NCI-H2107 treated with DMSO at 0.1 percent for 48 hours (cell line): ENCODE data around the gene C1QL1.

ENCODE experiments used
- DNase-seq: peaks from one replicate; lab custom pipeline; 2025; ENCODE audit not compliant: unreplicated experiment; lab: John Stamatoyannopoulos, UW

The C1QL1 gene

DNA sequence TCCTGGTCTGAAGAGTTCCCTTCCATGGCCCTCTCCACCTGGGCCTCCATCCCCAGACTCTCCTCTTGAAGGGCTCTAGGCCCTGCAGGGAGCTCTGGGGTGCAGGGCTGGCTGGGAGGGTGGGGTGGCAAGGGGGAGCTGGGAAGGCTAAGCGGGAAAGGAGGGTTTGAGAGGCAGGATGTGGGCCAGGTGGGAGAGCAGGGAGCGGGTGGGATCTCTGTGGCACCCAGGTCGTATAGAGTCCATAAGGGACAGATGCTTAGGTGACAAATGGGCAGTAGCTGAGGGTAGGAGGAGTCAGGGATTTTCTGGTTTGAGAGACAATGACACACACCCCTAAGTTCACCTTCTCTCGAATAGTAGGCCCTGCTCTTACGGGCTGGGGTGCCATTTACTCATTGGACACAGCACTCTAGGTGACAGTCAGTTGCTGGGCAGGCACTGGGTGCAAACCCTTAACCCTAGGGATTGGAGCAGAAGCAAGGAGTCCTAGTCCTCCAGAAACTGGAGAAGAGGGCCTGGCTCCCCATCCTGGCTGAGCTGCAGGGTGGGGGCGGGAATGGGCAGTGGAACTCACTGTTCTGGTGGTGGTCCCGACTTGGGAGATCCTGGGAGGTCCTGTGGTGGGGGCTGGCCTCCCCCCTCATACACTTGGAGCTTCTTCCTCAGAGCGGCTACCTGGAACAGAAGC is 35.9 kb downstream of the C1QL1 start:
- no peak for DNase-seq

DNA sequence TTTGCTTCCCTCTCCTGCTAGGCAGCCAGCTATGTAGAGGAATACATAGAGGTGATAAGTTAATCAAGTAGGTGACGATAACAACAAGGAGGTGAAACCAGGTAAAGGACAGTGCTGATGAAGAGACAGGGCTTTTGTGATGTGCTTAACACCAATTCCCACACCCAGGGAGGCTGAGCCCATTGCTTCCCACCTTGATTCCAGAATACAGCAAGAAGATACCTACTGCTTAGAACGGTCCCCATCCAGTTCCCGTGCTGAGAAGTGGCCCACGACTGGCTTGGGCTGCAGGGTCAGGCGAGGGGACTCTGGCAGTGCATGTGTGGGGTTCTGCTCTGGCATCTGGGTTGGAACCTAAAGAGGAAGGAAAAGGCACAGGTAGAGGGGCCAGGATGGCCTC is 36.7 kb downstream of the C1QL1 start:
- DNase-seq = no peak

DNA sequence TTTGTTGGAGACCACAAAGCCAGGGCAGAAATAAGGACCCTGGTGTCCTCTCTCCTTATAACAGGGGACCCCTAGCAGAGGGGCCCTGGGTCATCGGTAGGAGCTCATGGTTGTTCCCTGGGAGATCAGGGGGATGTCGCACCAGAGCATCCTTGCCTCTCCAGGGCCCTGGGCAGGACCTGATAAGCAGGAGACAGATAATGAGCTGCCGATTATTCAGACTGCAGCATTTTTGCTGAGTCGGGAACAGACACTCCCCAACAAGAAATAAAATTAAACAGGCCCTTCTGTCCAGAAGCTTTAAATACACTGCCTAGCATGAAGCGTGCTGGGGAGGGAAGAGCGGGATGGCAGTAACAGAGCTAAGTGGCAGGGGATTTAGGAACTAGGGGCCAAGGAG is 37.4 kb downstream of the C1QL1 start:
- no peak for DNase-seq

DNA sequence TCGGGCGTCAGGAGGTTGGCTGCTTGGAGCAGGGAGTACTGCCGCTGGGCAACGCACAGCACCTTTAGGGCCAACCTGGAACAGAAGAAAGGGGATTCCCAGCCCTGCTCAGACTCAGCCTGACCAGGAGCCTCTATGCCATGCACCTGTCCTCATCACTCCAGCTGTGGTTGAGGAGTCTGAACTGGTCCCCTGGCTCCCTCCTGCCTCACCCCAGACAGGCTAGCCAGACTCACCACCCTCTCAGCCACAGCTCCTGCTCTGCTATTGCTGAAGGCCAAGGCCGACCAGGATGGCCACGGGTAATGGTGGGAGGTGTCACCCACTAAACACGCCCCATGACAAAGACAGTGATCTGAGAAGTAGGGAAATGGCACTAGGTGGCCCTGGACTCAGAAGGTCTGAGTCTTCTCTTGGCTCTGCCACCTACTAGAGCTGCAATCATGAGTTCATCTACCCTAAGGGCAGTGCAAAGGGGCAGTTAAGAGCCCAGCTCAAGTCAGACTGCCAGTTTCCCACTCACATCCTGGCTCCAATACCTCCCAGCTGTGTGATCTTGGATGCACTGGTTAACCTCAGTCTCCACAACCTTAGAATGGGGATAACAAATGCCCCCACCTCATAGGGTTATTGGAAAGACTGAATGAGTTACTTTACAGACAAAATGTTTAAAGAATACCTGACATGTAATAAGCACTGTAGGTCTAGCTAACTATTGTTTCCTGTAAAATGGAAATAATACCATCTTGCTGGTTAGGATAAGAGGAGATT is 39.0 kb downstream of the C1QL1 start:
- no peak for DNase-seq

DNA sequence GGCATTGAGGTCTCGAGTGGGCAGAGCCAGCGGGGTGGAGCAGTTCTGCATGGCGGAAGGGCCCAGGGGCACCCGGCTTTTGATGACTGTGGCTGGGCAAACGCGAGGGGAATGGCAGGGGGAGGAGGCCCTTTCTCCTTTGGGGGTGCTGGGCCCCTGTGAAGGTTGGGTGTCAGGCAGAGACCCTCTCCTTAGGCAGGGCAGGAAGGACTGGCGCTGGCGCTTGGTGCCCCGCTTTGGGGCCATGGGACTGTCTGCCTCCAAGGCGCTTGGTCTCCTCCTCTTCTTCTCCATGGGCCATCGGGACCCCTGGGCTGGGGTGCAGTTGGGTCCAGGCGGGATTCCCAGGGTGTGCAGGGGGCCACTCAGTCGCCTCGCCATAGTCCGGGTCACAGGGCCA is 40.0 kb downstream of the C1QL1 start:
- no peak for DNase-seq

DNA sequence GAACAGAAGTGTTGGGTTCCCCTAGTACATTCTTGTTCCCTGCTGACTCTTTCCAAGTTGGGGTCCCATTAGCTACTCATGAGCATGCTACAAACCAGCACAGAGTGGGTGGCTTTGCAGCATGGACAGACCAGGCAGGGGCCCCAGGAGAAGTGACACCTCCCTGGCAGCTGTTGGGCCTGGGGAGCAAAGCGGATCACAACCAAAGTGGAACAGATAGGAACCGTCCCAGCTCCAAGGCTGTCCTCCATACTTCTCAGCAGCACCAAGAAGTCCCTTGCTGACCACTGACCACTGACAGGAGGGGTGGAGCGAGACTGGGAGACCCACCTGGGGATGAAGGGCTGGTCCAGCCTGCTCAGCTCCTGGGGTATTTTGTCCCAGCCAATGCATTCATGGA is 40.4 kb downstream of the C1QL1 start:
- no peak for DNase-seq

DNA sequence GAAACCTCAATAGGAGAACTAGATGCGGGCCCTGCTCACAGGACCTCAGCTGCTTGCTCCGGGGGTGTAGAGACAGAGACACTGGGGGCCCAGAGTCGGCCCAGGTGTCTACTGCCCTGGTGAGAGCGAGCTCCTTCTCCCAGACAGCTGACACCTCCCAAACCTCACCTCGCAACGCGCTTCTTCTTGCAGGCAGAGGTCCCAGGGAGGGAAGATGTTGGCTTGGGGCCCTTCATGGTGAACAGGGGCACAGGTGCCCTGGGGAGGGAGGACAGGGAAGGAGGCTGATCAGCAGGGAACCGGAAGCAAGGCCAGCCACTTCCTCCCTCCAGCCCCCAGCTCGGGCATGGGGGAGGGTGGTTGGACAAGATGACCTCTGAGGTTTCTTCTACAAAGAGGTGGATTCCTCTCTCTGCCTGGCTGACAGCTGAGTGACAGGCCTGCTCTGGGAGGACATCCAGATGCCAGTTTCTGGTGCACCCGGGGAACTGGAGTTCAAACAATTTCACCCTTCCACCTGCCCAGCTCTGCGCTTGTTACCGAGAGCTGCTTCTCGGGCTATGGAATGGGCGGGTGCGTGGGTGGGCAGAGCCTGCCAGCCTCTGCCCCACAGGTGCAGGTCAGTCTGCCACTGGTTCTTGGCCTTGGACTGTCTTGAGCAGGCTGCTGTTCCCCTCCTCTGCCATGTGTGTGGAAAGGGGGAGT is 41.1 kb downstream of the C1QL1 start:
- DNase-seq = no peak

DNA sequence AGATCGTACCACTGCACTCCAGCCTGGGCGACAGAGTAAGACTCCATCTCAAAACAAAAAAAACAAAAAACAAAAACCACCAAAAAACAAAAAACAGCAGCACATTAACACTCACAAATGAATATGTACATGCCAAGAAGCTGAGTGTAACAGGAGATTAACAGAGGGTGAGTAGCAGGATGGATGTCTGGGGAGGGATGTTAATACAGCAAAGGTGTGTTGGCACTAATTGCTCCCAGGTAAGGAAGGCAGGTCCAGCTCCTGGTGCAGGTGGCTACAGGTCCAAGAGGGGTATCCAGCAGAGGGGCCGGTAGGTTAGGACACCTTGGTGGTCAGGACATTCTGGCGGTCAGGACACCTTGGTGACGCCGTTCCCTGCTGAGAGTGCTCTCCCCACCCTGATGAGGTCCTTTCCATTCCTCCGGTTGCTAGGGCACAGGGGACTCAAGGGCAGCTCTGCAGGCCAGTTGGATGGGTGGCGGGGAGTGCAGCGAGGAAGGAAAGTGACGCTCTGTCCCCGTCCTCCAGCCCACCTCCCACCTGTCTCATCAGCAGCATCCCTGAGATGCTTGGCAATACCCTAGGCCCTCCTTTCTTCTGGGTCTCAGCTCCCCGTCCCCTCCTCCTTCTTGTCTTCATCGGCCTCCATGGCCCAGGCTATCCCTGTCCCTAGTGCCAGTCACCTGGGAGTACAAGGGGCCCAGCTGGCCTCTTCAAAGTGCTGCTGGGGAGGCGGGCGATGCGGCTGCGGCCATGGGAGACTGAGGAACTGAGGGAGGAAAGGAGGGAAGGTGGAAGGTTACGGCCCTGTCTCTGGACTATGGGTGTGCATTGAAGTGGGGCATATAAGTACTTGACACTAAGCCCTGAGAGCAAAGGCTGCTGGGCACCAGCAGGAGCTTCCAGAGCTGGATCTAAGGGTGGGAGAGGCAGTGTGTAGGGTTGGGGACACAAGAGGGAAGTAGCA is 42.1 kb downstream of the C1QL1 start:
- no peak for DNase-seq

DNA sequence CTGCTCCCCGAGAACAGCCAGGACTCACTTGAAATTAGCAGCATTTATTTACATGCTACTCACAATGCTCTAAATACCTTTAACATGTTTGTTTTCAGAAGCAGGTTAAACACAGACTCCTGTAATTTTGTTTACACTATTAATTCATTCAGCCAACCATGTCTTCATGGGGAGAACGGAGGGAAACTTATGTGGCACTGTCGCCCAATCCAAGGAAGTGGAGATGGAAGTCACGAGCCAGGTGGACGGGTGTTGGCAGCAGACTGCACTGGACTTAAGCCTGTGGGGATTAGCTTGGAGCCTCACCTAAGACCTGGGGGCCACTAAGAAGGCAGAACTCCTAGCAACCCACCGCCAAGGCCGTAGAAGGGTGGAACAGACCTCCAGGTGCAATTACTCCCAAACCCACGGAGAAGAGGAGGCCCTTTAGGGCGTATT is 44.0 kb downstream of the C1QL1 start:
- peak; percentile 47 for DNase-seq

DNA sequence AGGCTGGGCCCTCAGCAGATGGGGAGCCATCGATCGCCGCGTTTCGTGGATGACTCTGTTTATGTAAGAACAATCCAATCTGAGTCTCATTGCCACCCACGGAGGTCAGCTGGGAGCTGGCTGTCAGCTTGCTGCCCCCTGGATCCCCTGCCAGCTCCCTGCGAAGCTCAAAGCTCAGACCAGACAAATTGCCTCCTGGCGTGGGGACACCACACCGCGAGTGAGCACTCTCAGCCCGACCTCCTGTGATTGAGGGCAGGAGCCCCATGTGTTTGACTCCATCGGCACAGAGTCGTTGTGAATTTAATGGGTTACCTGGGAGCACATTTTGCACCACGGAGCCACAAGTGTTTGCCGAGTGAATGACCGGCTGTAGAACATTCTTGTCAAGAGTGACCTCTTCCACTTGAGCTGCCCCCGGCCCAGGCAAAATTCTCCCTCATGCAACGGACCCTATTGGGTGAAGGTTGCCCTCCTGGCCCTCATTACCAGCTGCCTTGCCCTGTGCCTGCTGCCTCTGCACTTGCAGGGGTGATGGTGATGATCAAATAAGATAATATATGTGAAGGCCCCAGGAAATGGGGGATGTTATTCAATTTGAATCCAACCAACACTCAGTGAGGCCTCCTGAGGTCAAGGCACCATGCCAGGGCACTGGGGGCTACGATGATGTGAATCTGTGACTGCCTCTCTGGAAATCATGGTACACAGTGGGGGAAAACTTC is 45.2 kb downstream of the C1QL1 start:
- DNase-seq = no peak

DNA sequence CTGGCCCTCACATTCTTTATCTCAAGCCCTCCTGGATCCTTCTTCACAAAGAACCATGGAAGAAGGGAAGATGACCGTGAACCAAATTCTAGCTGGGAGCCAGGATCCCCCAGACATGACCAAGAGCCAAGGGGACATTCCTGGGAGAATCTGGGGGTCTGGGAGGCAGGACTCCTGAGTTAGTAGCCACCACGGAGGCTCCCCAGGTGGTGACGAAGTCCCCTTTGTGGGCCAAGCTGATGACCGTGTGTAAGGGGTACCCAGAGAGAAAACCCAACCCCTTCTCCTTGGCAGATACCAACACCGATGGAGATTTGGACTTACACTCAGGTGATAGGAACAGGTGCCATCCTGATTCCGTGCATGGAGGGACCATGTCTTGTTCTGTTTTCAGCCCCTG is 46.0 kb downstream of the C1QL1 start:
- no peak for DNase-seq

DNA sequence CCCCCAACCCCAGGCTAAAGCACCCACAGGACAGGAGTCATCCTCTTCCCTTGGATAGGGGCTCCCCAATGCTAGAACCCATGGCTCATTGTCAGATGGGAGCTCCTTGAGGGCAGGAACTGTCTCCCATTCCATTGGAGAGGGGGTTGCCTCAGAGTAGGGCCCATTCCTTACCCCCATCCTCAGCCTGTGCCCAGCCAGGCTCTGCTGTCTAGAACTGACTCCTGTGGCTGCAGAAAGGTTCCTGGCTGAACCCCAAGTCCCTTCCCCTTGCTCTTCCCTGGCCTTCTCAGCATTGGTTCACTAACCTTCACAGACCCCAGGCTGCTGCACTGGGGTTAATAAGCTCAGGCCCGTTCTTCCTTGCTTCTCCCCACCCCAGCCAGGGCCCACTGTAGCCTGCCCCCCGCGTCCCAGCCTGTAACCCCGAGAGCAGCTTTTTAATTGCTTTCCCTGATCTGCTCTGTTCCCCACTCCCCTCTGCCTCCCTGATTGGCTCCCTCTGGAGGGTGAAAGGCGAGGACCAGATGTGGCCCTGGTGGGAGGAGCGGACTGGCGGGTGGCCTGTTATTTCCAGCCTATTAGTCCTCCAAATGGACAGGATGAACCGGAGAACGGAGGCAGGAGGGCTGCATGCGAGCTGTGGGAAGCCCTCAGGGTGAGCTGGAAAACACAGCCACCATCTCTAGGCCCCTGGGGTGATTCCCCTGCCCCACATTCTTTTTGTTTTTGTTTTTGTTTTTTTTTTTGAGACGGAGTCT is 46.8 kb downstream of the C1QL1 start:
- DNase-seq = no peak

DNA sequence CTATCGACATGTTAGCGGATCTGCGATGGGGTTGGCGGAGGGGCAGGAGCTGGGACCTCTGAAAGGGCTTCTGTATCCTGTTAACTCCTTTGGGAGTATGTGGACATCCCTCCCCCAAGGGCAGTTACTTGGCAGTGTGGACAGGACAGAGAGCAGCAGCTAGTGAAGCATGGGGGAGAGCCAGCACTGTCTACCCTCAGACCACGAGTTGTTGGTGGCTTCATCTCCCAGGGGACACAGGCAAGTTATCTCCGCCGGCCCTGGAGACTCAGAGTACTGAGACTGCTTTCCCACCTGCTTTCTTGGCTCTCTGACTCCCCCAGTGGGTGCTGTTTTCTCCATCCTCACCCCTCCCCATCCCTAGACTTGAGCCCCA is 47.5 kb downstream of the C1QL1 start:
- no peak for DNase-seq

DNA sequence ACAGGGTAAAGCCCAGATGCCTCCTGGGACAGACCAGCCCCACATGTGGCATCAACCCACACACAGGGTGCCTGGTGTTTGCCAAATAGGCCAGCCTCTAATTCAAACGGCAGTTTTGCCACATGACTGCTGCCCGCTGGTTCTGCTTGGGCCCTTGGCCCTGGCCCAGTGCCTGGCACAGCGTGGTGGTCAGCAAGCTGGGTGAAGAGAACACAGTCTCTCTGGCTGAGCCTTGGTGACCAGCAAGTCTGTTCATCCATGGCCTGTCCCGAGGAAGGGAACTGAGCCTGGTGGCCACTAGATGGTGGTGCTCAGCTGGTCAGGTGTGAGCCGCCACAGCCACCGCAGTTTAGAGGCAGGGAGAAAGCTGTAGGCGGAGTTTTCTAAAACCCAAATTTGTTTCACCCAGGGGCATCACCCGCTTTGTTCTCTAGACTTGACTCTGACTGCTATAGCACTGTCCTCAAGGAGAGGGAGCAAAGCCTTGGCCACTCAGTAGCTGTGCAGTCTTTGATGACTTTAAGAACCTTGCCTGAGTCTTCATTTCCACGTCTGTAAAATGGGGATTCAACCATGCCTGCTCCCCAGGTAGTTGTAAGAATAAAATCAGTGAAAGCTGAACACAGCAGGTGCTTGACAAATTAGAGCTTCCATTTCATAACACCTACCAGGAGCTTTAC is 48.1 kb downstream of the C1QL1 start:
- peak; percentile 7 for DNase-seq

DNA sequence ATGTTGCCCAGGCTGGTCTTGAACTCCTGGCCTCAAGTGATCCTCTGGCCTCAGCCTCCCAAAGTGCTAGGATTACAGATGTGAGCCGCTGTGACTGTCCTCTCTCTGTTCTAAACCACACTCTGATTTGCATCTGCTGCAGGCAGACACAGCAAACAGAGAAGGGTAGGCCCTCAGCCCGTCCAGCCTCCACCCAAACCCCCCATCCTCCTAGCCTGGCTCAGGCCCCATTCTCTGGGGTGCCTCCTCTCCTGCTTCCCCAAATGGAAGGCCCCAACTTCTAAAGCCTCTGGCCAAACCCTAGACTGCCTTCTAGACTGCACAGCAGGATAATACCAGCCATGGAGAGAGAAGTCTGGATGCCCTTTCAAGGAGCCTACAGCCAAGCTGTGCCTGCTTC is 48.7 kb downstream of the C1QL1 start:
- no peak for DNase-seq

DNA sequence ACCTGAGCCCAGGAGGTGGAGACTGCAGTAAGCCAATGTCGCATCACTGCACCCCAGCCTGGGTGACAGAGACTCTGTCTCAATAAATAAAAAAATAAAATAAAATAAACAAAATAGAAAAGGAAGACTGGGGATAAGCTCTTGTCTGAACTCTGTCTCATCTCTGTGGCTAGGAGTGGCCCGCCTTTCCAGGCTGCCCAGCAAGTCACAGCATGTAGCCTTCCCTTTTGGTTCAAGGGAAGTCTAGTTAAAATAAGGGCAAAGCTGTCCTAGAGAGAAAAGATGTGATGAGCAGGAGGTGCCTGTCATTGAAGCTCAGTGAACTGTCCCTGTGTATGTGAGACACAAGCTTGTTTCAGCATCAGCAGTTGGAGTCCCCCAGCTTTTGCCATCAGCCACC is 50.1 kb downstream of the C1QL1 start:
- DNase-seq = no peak

DNA sequence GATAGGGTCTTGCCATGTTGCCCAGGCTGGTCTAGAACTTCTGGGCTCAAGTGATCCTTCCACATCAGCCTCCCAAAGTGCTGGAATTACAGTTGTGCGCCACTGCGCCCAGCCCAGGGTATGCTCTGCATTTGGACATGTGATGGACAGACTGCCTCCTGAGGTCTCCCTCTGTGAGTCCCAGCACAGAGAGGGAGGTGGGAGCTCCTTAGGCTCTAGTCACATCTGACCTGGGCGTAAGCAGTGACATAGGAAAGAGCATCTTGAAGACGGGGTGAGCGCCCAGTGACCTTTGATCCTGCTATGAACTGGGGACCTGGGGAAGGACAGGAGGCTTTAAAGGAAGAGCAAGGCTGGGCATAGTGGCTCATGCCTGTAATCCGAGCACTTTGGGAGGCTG is 50.6 kb downstream of the C1QL1 start:
- DNase-seq = no peak

DNA sequence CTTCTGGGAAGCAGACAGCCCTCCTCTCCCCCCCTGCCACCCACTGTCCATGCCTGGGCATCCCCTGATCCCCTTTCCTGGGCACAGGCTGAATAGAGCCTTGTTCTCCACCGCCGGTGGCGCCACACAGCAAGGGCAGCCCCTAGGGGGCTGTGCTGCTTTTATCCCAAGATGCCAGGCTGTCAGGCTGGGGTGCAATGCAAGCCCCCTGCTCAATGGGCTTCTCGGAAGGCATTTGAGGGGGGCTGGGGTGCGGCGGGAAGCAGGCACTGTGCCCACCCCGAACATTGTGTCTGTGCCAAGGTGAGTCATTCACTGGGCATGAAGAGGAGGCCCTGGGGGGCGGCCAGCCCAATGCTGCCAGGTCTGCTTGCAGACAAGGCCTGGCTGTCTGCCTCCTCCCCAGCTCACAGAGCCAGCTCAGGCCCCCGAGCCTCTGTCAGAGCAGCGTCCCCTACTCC is 51.3 kb downstream of the C1QL1 start:
- DNase-seq = no peak
